GM19438 (cell line): Measurements from ENCODE around the gene EFNA4.
A peak's percentile ranks its signal among the peaks of the same experiment; 100 is the strongest.

Source experiments
- ATAC-seq: cut with Tn5 transposase; IDR thresholded peaks from one replicate; pipeline ENCODE4 v1.9.1; 2021; ENCODE audit warnings: low read depth; ENCODE audit not compliant: unreplicated experiment

Gene EFNA4, protein sequence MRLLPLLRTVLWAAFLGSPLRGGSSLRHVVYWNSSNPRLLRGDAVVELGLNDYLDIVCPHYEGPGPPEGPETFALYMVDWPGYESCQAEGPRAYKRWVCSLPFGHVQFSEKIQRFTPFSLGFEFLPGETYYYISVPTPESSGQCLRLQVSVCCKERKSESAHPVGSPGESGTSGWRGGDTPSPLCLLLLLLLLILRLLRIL

DNA sequence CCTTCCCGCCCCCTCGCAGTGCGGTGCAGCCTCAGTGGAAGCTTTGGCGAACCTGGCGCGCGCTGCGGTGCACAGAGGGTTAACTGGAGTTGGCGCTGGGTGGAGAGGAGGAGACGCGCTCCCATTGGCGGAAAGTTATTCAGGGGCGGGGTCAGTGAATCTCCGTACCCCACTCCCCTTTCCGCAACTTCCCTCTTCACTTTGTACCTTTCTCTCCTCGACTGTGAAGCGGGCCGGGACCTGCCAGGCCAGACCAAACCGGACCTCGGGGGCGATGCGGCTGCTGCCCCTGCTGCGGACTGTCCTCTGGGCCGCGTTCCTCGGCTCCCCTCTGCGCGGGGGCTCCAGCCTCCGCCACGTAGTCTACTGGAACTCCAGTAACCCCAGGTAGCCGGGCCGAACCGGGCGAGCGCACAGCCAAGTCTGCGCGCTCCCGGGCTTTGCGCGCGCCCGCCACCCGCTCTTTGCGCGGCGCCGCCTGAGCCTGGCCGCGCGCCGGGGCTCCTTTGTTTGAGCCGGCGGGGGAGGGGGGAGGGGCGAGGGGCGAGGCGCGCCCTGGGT, at the start of gene EFNA4:
TSS of gene EFNA4 (plus strand) at position 191 of the 561 bp plus-strand sequence. CDS start at position 275, 84 bp downstream.
- ATAC-seq: peak; percentile 65

DNA sequence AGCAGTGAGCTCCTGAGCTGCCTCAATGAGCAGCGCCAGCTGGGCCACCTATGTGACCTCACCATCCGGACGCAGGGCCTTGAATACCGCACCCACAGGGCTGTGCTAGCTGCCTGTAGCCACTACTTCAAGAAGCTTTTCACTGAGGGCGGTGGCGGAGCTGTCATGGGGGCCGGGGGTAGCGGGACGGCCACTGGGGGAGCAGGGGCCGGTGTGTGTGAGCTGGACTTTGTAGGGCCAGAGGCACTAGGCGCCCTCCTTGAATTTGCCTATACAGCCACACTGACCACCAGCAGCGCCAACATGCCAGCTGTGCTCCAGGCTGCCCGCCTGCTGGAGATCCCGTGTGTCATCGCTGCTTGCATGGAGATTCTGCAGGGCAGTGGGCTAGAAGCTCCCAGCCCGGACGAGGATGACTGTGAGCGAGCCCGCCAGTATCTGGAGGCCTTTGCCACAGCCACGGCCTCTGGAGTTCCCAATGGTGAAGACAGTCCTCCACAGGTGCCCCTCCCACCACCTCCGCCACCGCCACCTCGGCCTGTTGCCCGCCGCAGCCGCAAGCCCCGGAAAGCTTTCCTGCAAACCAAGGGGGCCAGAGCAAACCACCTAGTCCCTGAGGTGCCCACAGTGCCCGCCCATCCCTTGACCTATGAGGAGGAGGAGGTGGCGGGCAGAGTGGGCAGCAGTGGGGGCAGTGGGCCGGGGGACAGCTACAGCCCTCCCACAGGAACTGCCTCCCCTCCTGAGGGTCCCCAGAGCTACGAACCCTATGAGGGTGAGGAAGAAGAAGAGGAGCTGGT, 48.6 kb upstream of the EFNA4 start:
- ATAC-seq: no peak

DNA sequence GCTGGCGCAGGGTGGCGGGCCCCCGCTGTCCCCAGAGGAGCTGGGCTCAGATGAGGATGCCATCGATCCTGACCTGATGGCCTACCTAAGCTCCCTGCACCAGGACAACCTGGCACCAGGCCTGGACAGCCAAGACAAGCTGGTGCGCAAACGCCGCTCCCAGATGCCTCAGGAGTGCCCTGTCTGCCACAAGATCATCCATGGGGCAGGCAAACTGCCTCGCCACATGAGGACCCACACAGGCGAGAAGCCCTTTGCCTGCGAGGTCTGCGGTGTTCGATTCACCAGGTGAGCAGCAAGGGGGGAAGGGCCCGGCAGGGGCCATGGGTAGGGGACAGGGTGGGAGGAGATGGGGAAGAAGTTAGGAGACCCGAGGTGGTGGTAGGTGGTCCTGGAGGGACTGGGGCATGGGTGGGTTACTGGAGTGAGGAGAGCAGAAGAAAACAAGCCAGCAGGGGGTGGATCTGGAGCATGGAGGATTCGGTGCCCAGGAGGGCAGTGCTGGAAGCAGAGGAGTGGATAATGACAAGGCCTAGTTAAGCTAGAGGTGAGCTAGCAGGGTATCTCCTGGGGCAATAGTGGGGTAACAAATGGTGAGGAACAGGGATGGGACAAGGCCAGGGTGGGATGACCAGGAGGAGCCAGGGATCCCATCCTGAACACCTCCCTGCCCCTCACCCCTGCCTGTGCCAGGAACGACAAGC, 47.9 kb upstream of the EFNA4 start:
- no peak for ATAC-seq

DNA sequence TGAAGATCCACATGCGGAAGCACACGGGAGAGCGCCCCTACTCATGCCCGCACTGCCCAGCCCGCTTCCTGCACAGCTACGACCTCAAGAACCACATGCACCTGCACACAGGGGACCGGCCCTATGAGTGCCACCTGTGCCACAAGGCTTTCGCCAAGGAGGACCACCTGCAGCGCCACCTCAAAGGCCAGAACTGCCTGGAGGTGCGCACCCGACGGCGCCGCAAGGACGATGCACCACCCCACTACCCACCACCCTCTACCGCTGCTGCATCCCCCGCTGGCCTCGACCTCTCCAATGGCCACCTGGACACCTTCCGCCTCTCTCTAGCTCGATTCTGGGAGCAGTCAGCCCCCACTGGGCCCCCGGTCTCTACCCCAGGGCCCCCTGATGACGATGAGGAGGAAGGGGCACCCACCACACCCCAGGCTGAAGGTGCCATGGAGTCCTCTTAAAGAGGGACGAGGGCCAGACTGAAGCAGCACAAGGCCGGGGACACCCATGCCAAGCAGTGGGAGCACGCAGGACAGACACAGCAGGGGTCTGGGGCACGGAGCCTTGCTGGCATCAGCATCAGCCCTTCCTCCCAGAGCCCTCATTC, 47.2 kb upstream of the EFNA4 start:
- ATAC-seq: no peak

DNA sequence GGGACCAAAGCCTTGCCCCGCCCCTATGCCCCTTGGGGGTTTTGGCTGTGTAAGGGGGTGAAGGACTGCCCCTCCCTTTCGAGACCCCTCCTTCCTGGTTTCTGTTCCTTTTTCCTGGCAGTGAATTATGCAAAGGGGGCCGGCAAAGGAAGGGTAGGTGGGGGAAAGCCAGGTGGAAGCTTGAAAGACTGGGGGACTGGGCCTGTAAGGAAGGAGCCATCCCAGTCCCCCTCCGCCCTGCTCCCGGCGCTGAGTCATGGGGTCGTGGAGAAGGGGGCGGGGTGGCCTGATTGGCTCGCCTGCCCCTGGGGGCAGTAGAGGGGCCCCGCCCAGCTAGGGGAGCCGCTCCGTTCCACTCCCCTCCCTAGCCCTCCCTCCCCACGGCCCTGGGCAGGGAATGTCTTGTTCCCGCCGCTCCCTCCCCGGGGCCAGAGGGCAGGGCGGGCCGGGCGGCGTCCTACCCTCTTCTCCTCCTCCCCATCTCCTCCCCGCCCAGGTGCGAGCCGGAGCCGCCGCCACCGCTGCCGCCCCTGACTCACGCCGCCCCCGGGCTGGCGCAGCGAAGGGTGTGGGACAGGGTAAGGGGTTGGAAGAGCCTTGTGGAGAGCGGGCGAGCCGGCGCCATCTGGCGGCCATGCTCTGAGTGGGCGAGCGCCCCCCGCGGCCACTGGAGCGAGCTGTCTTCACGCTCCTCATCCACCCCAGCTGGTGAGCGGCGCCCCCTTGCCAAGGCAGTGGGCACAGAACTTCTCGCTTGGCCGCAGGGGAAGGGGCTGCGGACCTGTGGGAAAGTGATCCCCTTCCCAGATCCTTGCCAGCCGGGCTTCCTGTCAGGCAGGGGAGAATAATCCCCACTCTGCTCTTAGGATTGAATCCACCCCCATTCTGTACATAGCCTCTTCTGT, 46.2 kb upstream of the EFNA4 start:
- ATAC-seq: peak; percentile 71

DNA sequence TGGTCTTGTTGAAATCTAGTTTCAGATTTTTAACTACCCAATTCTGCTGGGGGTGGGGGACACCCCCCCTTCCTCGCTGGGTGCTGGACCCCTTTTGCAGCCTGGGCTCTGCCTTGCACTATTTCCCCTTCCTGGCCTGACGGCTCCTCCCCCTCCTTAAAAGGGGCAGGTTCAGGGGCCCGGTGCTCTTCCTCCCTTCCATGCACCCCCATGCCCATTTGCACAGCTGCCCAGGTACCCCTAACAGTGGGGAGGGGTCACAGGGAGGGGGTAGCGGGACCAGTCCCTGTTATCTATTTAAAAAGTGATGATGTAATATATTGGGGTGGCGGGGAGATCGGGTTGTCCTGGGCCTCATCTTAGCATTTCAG, 45.6 kb upstream of the EFNA4 start:
- no peak for ATAC-seq

DNA sequence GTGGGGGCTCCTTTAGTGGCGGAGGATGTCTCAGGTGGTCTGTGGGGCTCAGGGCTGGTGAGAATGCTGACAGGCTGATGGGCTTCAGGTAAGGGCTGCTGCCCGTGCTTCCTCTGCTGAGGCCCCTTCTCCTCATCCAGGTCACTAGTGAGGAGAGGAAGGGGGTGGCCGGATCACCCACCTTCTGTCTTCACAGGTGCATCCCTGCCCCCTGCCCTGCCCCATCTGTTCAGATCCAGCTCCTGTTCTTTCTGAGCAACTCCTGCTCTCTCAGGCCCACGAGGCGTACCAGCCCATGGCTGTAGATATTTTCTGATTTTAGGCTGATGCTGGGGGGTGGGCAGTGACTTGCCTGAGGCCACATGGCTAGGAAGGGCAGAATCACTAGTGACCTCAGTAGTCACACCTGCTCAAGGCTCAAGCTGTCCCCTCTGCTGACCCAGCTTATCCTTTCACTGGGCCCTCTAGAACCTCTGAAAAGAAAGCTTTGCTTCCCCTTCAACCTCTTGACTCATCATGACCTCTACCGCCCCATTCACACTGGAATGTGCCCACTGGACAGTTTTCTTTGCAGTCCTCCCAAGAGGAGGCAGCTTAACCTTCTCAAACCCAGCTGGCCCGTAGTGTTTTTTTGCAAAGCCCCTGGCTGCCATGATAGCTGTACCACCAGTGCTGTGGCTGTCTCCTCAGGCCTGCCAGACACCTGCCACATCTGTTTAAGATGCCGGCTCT, 44.8 kb upstream of the EFNA4 start:
- ATAC-seq: no peak

DNA sequence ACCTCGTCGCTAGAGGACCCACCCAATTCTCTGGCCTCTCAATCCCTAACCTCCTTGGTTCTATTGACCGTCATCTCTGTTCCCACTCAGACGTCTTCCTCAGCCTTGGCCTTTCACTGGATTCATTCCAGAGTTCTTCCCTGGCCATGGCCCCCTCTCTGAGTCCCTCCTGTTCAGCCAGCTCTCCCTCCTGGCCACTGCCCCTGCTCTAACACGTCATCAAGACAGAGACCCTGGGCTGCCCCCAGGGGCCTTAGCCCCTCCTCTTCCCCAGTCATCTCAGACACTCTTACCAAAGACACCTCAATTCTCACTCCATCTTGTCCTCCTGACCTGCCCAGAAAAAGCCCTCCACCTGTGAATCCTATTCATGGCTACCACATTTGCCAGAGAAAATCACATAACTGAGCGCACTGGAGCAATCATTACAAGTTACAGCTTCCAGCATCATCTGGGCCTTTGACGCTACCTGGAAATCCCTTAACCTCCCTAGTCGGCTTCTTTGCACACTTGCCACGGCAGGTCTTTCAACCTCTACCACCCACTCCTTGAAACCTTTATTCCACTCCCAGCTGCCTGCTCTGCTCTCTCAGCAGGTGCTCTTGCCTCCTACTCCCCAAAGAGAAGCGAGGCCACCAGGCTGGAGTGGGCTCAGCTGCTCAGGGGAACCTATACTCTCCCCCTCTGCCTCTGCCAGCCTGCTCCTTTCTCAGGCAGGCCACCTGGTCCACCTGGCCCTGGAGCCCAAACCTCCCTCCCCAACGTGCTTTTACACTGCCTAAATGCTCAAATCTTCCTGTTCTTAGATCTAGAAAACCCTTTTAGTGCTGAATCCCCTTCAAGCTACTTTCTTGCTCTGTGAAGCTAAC, 43.9 kb upstream of the EFNA4 start:
- ATAC-seq: no peak

DNA sequence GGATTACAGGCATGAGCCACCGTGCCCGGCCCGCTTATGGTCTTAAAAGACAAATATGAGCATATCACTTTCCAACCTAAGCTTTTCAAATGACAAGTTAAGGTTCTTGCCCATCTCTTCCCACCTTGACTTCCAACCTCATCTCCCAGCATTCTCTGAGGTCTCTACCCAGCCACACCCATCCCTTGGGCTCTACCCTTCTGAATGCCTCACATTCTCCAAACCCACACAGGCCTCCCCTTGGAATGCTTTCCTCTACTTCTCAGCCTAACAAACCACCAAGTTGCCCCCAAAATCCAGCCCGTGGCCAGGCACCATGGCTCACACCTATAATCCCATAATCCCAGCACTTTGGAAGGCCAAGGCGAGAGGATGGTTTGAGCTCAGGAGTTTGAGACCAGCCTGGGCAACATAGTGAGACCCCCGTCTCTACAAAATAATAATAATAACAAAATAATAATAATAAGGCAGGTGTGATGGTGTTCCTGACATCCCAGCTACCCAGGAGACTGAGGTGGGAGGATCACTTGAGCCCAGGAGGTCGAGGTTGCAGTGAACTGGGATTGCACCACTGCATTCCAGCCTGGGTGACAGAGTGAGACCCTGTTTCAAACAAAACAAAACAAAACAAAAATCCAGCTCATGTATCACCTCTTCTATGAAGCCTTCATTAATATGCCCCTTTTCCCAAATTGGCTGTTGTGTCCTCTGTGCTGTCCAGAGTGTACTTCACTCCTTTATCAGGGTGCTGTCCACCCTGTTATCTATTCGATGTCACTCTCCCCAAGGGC, 41.2 kb upstream of the EFNA4 start:
- ATAC-seq: no peak

DNA sequence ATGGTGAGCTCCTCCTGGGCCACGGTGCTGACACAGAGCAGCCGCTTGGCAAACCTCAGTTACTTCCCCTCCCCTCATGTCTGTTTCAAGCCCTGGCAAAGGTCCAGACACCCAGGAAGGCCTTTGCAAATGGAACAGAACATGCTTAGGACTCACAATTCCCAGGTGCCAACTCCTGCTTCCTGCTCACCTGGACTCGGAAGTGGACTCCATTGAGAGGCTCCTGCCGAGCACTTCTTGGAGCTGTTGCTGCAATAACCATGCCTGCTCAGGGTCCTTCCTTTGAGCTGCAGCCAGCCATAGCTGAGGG, 40.7 kb upstream of the EFNA4 start:
- ATAC-seq: no peak

DNA sequence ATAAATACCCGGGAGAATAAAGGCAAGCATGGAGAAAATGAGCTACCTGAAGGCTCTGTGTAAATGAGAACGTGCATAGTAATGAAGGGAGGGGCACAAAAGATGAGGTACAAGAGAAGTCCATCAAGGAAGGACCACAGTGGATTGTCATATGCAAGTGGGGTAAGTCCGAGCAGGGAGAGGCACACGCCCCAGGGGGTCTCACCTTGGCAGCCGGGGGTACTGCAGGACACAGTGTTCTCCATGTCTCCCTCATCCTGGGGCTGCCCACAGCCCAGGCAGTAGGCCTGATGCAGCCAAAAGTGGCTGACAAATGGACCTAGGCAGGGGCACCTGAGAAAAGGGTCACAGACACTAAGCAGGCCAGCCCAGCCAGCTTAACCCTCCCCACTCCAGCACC, 39.9 kb upstream of the EFNA4 start:
- no peak for ATAC-seq

DNA sequence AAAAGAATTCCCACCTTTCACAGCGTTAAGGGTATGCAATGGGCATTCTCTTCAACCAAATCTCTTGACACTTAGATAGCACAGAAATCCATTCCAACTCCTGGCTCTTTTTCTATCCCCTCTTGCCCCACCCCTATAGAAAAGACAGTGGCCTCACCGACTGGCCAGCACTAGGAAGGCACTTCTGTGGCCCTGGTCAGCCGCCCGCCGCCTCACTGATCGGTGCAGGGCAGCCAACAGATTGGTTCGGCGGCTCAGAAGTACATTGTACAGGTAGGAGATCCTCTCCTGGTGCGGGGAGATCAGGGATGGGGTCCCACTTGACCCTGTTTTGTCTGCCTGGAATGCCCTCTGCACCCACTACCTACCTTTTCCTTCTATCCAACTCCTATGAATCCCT, 39.2 kb upstream of the EFNA4 start:
- ATAC-seq: no peak

DNA sequence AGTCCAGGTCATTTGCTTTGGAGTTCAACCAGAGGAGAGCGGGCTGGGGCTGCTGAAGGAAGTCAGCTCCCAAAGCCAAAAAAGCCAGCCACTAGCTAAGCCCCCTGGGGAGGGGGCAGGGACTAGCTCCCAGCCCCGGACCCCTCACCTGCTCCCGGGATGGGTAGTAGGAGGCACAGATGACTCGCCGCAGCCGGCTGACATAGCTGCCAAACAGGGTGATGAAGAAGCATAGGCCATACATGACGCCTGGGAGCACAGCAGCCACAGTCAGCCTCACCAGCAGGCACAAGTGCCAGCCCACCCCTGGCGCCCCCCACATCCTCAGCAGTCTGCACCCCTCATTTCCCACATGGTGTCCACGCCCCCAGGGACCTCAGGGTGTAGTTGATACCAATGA, 37.4 kb upstream of the EFNA4 start:
- ATAC-seq: no peak

DNA sequence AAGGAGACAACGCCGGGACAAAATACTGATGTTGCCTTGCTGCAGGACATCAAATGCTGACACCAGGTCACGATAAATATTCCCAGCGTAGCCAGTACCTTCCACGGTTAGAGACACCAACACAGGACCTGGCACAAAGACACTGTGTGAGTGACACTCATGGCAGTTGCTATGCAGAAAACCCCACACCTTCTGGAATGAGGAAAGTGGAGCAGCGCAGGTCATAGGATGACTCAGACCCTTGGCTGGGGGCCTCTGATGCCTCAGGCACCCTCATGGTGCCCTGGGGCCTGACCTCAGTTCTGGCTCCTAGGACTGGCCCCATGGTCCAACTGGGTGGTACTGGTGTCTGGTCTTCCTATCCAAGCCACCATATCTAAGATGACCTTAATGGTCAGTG, 37.0 kb upstream of the EFNA4 start:
- no peak for ATAC-seq

DNA sequence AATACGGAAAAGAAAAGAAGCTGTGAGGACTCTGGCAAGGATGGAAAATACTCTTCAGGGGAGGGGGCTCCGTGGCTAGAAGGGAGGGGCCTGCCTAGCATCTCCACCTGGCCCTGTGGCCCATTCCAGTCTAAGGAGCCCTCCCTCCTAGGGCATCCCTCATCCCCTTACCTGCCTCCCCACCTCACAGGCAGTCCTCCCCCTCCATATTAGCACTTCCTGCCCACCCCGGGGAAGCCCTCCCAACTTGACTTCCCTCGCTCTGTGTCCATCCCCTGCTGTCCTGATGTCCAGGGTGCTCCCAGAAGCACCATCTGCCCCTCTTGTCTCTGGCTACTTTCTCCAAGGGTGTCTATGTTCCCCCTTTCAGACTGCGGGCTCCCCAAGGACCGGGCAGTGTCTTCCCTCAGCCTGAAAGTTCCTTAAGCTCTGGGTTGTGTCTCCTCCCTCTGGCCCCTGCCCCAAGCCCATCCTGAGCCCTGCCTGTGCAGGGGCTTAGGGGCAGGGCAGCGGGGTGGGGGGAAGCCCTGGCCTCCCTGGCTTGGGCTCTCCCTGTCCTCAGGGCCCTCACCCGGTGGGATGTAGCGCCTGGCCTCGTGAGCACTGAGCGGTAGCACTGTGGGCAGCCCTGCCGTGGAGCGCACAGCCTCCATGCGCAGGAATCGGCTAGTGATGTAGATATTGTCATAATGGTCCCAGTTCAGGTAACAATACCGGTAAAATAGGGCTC, 33.9 kb upstream of the EFNA4 start:
- no peak for ATAC-seq

DNA sequence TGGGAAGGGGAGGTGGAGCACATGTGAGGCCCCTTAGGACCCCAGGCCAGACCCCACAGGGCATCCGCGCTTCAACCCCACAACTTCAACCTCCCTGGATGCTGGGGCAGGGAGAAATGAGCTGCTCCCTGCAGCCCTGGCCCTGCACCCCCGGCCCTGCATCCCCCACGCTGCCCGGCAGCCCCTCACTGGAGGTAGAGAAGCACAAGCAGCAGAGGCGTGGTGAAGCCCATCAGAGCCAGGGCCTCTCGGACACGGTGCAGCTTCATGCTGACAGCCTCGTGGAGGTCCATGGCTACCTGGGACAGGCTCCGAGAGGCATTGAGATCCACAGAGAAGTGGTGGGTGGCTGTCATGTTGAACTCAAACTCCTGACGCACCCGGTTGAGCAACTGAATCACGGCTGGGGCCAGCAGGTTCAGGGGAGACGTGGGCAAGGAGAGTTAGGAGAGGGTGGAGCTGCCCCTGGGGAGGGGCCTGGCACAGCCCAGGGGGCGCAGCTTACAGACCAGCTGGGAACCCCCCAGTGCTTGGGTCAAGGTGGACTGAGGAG, 33.2 kb upstream of the EFNA4 start:
- no peak for ATAC-seq

DNA sequence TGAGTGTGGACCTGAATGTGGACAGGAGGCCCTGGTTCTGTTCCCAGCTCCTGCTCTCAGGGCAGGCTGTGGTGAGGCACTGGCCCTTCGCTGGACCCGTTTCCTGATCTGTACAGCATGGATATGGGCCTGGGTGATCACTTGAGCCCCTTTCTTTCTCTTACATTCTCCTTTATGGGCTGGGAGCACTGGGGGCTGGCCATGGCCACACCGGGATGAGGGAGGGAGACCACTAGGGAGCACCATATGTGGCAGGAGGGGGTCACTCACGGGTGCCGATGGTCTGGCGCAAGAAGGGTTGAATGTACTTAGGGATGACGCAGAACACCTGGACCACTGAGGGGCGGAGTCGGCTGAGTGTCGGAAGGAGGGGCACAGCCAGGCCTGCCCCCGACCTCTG, 32.6 kb upstream of the EFNA4 start:
- ATAC-seq: no peak
